Amniotic epithelial cell (primary cell): Measurements from ENCODE around the gene CX3CR1.

Experiments
- DNase-seq: peaks from one replicate; pipeline ENCODE4 v3.0.0-alpha.2; 2010; ENCODE audit warnings: low read depth

The CX3CR1 gene

GRCh38 chr3:39291903-39292329, 12.1 kb upstream of the CX3CR1 start:
- DNase-seq: peak; percentile 19

- DNase-seq: no peak
These were observed 10.4 kb upstream of the CX3CR1 start for GRCh38 chr3:39290255-39290654.

- no peak for DNase-seq
These were observed 9.3 kb upstream of the CX3CR1 start for GRCh38 chr3:39289107-39289506.

- peak; percentile 62 for DNase-seq
These were observed 8.5 kb upstream of the CX3CR1 start for GRCh38 chr3:39288300-39288808.

- no peak for DNase-seq
These were observed 7.7 kb upstream of the CX3CR1 start for GRCh38 chr3:39287216-39288164.

GRCh38 chr3:39286771-39287170, 6.9 kb upstream of the CX3CR1 start:
- DNase-seq: no peak

GRCh38 chr3:39285332-39285731, 5.5 kb upstream of the CX3CR1 start:
- no peak for DNase-seq

- no peak for DNase-seq
These were observed 4.6 kb upstream of the CX3CR1 start for GRCh38 chr3:39284457-39284881.

GRCh38 chr3:39282057-39282456, 2.2 kb upstream of the CX3CR1 start:
- DNase-seq: peak; percentile 9

GRCh38 chr3:39281533-39281932, 1.7 kb upstream of the CX3CR1 start:
- DNase-seq: no peak

- no peak for DNase-seq
These were observed 735 bp upstream of the CX3CR1 start for GRCh38 chr3:39280571-39280970.

GRCh38 chr3:39278616-39278935, 1.3 kb downstream of the CX3CR1 start:
- no peak for DNase-seq

GRCh38 chr3:39277893-39278615, 1.8 kb downstream of the CX3CR1 start:
- DNase-seq: no peak

GRCh38 chr3:39276746-39277145, 3.1 kb downstream of the CX3CR1 start:
- no peak for DNase-seq

GRCh38 chr3:39275963-39276593, 3.8 kb downstream of the CX3CR1 start:
- DNase-seq: no peak

GRCh38 chr3:39275052-39275451, 4.8 kb downstream of the CX3CR1 start:
- DNase-seq: peak; percentile 78

- DNase-seq: no peak
These were observed 6.7 kb downstream of the CX3CR1 start for GRCh38 chr3:39273119-39273518.

GRCh38 chr3:39272191-39272590, 7.6 kb downstream of the CX3CR1 start:
- DNase-seq: no peak

GRCh38 chr3:39271363-39271914, 8.4 kb downstream of the CX3CR1 start:
- DNase-seq: no peak

- DNase-seq: no peak
These were observed 10.3 kb downstream of the CX3CR1 start for GRCh38 chr3:39269528-39269927.

GRCh38 chr3:39268549-39268900, 11.3 kb downstream of the CX3CR1 start:
- no peak for DNase-seq
